Muscle layer of duodenum (tissue), 2 donors: ENCODE data around the gene FAM184A.
"Not testable (repeated sequence)": the region's sequence is repeated elsewhere in the genome, so short reads cannot be mapped to it uniquely, and the experiment has no call there.

Source experiments
- H3K27ac ChIP-seq: one replicate; pipeline ENCODE4 v1.7.0; 2013; ENCODE audit warnings: mild to moderate bottlenecking, low read length
- H3K27me3 ChIP-seq: one replicate; pipeline ENCODE4 v1.7.0; 2013; ENCODE audit warnings: low read depth, mild to moderate bottlenecking, control low read depth, low read length
- H3K36me3 ChIP-seq, 2 donors: one replicate each; pipeline ENCODE4 v1.7.0; 2013; ENCODE audit warnings: low read length in 2 of 2, control low read depth in 1 of 2, mild to moderate bottlenecking in 1 of 2; ENCODE audit not compliant: insufficient read depth in 2 of 2, control insufficient read depth in 1 of 2
- H3K4me1 ChIP-seq, 2 donors: one replicate each; pipeline ENCODE4 v1.7.0; 2013; ENCODE audit warnings: low read length in 2 of 2, mild to moderate bottlenecking in 2 of 2, control low read depth in 1 of 2, moderate library complexity in 1 of 2; ENCODE audit not compliant: insufficient read depth in 2 of 2, control insufficient read depth in 1 of 2
- H3K4me3 ChIP-seq, 2 donors: one replicate each; pipeline ENCODE4 v1.7.0; 2013; ENCODE audit warnings: low read length in 2 of 2, low read depth in 1 of 2, mild to moderate bottlenecking in 1 of 2
- H3K9me3 ChIP-seq, 2 donors: one replicate each; pipeline ENCODE4 v1.7.0; 2013; ENCODE audit warnings: low read length in 2 of 2, control low read depth in 1 of 2, mild to moderate bottlenecking in 1 of 2; ENCODE audit not compliant: control insufficient read depth in 1 of 2
- donor health status: healthy.

FAM184A gene

GRCh38 chr6:119116712-119117281 is 38.3 kb upstream of the FAM184A start:
- H3K4me3 ChIP-seq, result no peak overlapping the region
- H3K36me3 ChIP-seq, result no peaks in the 10 kb centered on the region

GRCh38 chr6:119113961-119114360 is 35.5 kb upstream of the FAM184A start:
- no peaks in the 10 kb centered on the region for H3K9me3 ChIP-seq
- no peak overlapping the region for H3K4me3 ChIP-seq
- no peaks in the 10 kb centered on the region for H3K27me3 ChIP-seq
- H3K4me1 ChIP-seq, result peaks cover 0 to 12% of the 10 kb centered on the region in 2 donors
- H3K36me3 ChIP-seq, result no peaks in the 10 kb centered on the region
- no peak overlapping the region for H3K27ac ChIP-seq

More at GRCh38 chr6:119116712-119117281, 38.3 kb upstream of the FAM184A start:
- H3K4me1 ChIP-seq, result no peaks in the 10 kb centered on the region
- H3K27ac ChIP-seq, result no peak overlapping the region
- H3K27me3 ChIP-seq, result no peaks in the 10 kb centered on the region
- no peaks in the 10 kb centered on the region for H3K9me3 ChIP-seq

GRCh38 chr6:119112812-119113530 is 34.5 kb upstream of the FAM184A start:
- H3K27ac ChIP-seq, result no peak overlapping the region
- H3K9me3 ChIP-seq, result no peaks in the 10 kb centered on the region
- H3K27me3 ChIP-seq, result no peaks in the 10 kb centered on the region
- H3K4me3 ChIP-seq, result no peak overlapping the region
- peaks cover 0 to 12% of the 10 kb centered on the region in 2 donors for H3K4me1 ChIP-seq
- no peaks in the 10 kb centered on the region for H3K36me3 ChIP-seq

GRCh38 chr6:119110601-119111548 is 32.4 kb upstream of the FAM184A start:
- H3K9me3 ChIP-seq, result no peaks in the 10 kb centered on the region
- no peaks in the 10 kb centered on the region for H3K27me3 ChIP-seq
- H3K4me3 ChIP-seq, result no peak overlapping the region
- peaks cover 0 to 12% of the 10 kb centered on the region in 2 donors for H3K4me1 ChIP-seq
- H3K36me3 ChIP-seq, result no peaks in the 10 kb centered on the region
- no peak overlapping the region for H3K27ac ChIP-seq

- Histone ChIP-seq H3K9me3 (no peaks in the 10 kb centered on the region), H3K36me3 (no peaks in the 10 kb centered on the region), H3K4me3 (no peak overlapping the region), H3K27ac (no peak overlapping the region), H3K27me3 (no peaks in the 10 kb centered on the region), H3K4me1 (peaks cover 0 to 12% of the 10 kb centered on the region in 2 donors)
Observed at GRCh38 chr6:119109654-119110325, 31.3 kb upstream of the FAM184A start.

- H3K4me3 ChIP-seq, result no peak overlapping the region
- peaks cover 0 to 12% of the 10 kb centered on the region in 2 donors for H3K4me1 ChIP-seq
Observed at GRCh38 chr6:119108076-119108475, 29.6 kb upstream of the FAM184A start.

GRCh38 chr6:119105282-119105681 is 26.8 kb upstream of the FAM184A start:
- peaks cover 0 to 11% of the 10 kb centered on the region in 2 donors for H3K4me1 ChIP-seq
- H3K4me3 ChIP-seq, result no peak overlapping the region
- no peak overlapping the region for H3K27ac ChIP-seq
- no peaks in the 10 kb centered on the region for H3K36me3 ChIP-seq
- H3K9me3 ChIP-seq, result no peaks in the 10 kb centered on the region
- no peaks in the 10 kb centered on the region for H3K27me3 ChIP-seq

More at GRCh38 chr6:119108076-119108475, 29.6 kb upstream of the FAM184A start:
- Histone ChIP-seq H3K36me3 (no peaks in the 10 kb centered on the region), H3K27ac (no peak overlapping the region), H3K9me3 (no peaks in the 10 kb centered on the region), H3K27me3 (no peaks in the 10 kb centered on the region)

- Histone ChIP-seq H3K4me3 (no peak overlapping the region), H3K36me3 (no peaks in the 10 kb centered on the region), H3K27ac (no peak overlapping the region), H3K9me3 (no peaks in the 10 kb centered on the region), H3K27me3 (no peaks in the 10 kb centered on the region), H3K4me1 (no peaks in the 10 kb centered on the region)
Observed at GRCh38 chr6:119102901-119103300, 24.4 kb upstream of the FAM184A start.

- Histone ChIP-seq H3K27me3 (no peaks in the 10 kb centered on the region), H3K36me3 (no peaks in the 10 kb centered on the region), H3K9me3 (no peaks in the 10 kb centered on the region), H3K4me3 (no peak overlapping the region), H3K4me1 (peaks cover 0 to 11% of the 10 kb centered on the region in 2 donors), H3K27ac (no peak overlapping the region)
Observed at GRCh38 chr6:119100115-119100514, 21.7 kb upstream of the FAM184A start.

- H3K36me3 ChIP-seq, H3K9me3 ChIP-seq, H3K27me3 ChIP-seq, H3K4me3 ChIP-seq, H3K27ac ChIP-seq: not testable (repeated sequence)
- H3K4me1 ChIP-seq, result peaks cover 0 to 11% of the 10 kb centered on the region in 2 donors
Observed at GRCh38 chr6:119097815-119098361, 19.4 kb upstream of the FAM184A start.
